IMR-90 (cell line): ENCODE measurements around the gene DNAJC5G. TPM values are rescaled to one million over a fixed set of nuclear protein-coding genes. Genes with fewer than 3 reads are reported as not detected.
A peak's percentile ranks its signal among the peaks of the same experiment; 100 is the strongest.

Source experiments
- ATAC-seq: fragments of 200-7000 bp; cut with Tn5 transposase; 2 replicates; pipeline ENCODE4 v1.9.1; 2020; ENCODE audit warnings: low read depth, mild to moderate bottlenecking, moderate library complexity
- BruUV-seq: library from RNA; stranded (reverse); fragments of 400-500 nt; replicated peaks from 2 replicates; lab custom pipeline; 2021; lab: Mats Ljungman, UMichigan
- CTCF ChIA-PET: fragments of 300-600 bp; formaldehyde crosslinking; extraction: SDS; loops from one replicate; lab custom pipeline; 2021; ENCODE audit warnings: antibody characterized with exemption; lab: Yijun Ruan, JAX
- POLR2A ChIA-PET: fragments of 300-600 bp; sonication (Branson Sonifier 250); formaldehyde crosslinking; loops from one replicate; lab custom pipeline; 2022; ENCODE audit warnings: antibody characterized with exemption; ENCODE audit not compliant: unreplicated experiment; lab: Charles Lee
- DNase-seq: peaks from one replicate; pipeline ENCODE4 v3.0.0; 2013
- H2AFZ ChIP-seq: replicated peaks from 2 replicates; pipeline ENCODE3; 2013; ENCODE audit warnings: low read length, mild to moderate bottlenecking; ENCODE audit not compliant: poor library complexity
- H2AK5ac ChIP-seq: 2 replicates; pipeline ENCODE4 v1.6.1; 2013; ENCODE audit warnings: low read depth, low read length, inconsistent platforms
- H2AK9ac ChIP-seq: replicated peaks from 2 replicates; pipeline ENCODE3; 2013; ENCODE audit warnings: mild to moderate bottlenecking, low read depth, low read length, moderate library complexity; ENCODE audit not compliant: poor library complexity
- H2BK120ac ChIP-seq: 2 replicates; pipeline ENCODE4 v1.6.1; 2013; ENCODE audit warnings: low read depth, low read length, inconsistent platforms
- H2BK15ac ChIP-seq: 3 replicates; pipeline ENCODE4 v1.6.1; 2013; ENCODE audit warnings: low read depth, low read length, inconsistent platforms
- H2BK20ac ChIP-seq: 2 replicates; pipeline ENCODE4 v1.6.1; 2013; ENCODE audit warnings: low read depth, mild to moderate bottlenecking, inconsistent platforms, low read length, moderate library complexity
- H2BK5ac ChIP-seq: 2 replicates; pipeline ENCODE4 v1.6.1; 2013; ENCODE audit warnings: mild to moderate bottlenecking, low read depth, low read length, inconsistent platforms; ENCODE audit not compliant: poor library complexity, severe bottlenecking
- H3K14ac ChIP-seq: replicated peaks from 2 replicates; pipeline ENCODE4 v1.6.1; 2013; ENCODE audit warnings: low read depth, low read length, inconsistent platforms
- H3K18ac ChIP-seq: 2 replicates; pipeline ENCODE4 v1.6.1; 2013; ENCODE audit warnings: low read depth, low read length, control low read depth
- H3K23ac ChIP-seq: 2 replicates; pipeline ENCODE4 v1.6.1; 2013; ENCODE audit warnings: low read depth, low read length, inconsistent platforms
- H3K27ac ChIP-seq: 2 replicates; pipeline ENCODE4 v1.5.1; 2013; ENCODE audit warnings: mild to moderate bottlenecking, control low read depth, low read length; ENCODE audit not compliant: insufficient read depth
- H3K27me3 ChIP-seq: 2 replicates; pipeline ENCODE4 v1.6.1; 2013; ENCODE audit warnings: low read length; ENCODE audit not compliant: control insufficient read depth, insufficient read depth
- H3K36me3 ChIP-seq: 2 replicates; pipeline ENCODE4 v1.6.1; 2013; ENCODE audit warnings: low read length, mixed read lengths; ENCODE audit not compliant: control insufficient read depth, insufficient read depth
- H3K4ac ChIP-seq: 2 replicates; pipeline ENCODE4 v1.6.1; 2013; ENCODE audit warnings: low read depth, low read length, inconsistent platforms
- H3K4me1 ChIP-seq: 2 replicates; pipeline ENCODE4 v1.6.1; 2013; ENCODE audit warnings: low read length, mixed read lengths; ENCODE audit not compliant: control insufficient read depth, insufficient read depth
- H3K4me2 ChIP-seq: 2 replicates; pipeline ENCODE4 v1.6.1; 2013; ENCODE audit warnings: low read depth, mild to moderate bottlenecking, control low read depth, low read length, moderate library complexity
- H3K4me3 ChIP-seq: 2 replicates; pipeline ENCODE4 v1.5.1; 2013; ENCODE audit warnings: low read depth, mild to moderate bottlenecking, control low read depth, low read length, moderate library complexity; ENCODE audit not compliant: insufficient read depth
- H3K56ac ChIP-seq: 2 replicates; pipeline ENCODE4 v1.6.1; 2013; ENCODE audit warnings: low read length, inconsistent platforms; ENCODE audit not compliant: insufficient read depth; ENCODE audit errors: extremely low read depth
- H3K79me1 ChIP-seq, 2 experiments: 2 replicates each; pipeline ENCODE4 v1.6.1; 2013; ENCODE audit warnings: low read length in 2 of 2, inconsistent platforms in 1 of 2, low read depth in 1 of 2
- H3K9ac ChIP-seq: 2 replicates; pipeline ENCODE4 v1.6.1; 2013; ENCODE audit warnings: low read depth, low read length, control low read depth
- H3K9me1 ChIP-seq: 2 replicates; pipeline ENCODE4 v1.6.1; 2013; ENCODE audit warnings: low read length, inconsistent platforms; ENCODE audit not compliant: insufficient read depth
- H3K9me3 ChIP-seq: 2 replicates; pipeline ENCODE4 v1.6.1; 2013; ENCODE audit warnings: low read length; ENCODE audit not compliant: control insufficient read depth, insufficient read depth
- H4K20me1 ChIP-seq: 2 replicates; pipeline ENCODE4 v1.6.1; 2013; ENCODE audit warnings: low read length, inconsistent platforms; ENCODE audit not compliant: insufficient read depth
- H4K5ac ChIP-seq: 2 replicates; pipeline ENCODE4 v1.6.1; 2013; ENCODE audit warnings: mild to moderate bottlenecking, low read depth, low read length, control low read depth
- H4K8ac ChIP-seq, 2 experiments: 2 replicates each; pipeline ENCODE4 v1.6.1; 2013; ENCODE audit warnings: low read depth in 2 of 2, low read length in 2 of 2, control low read depth in 1 of 2, inconsistent platforms in 1 of 2
- H4K91ac ChIP-seq: 2 replicates; pipeline ENCODE4 v1.6.1; 2013; ENCODE audit warnings: low read depth, low read length, inconsistent platforms; ENCODE audit not compliant: insufficient read depth
- BHLHE40 ChIP-seq: fragments of 150-350 bp; IDR thresholded peaks from 2 replicates; pipeline ENCODE4 v1.6.1; 2016; ENCODE audit warnings: mild to moderate bottlenecking, low read depth, low read length
- CEBPB ChIP-seq: IDR thresholded peaks from 2 replicates; pipeline ENCODE4 v1.6.1; 2012; ENCODE audit warnings: low read depth, low read length, improper control_type of control experiment
- CTCF ChIP-seq: conservative IDR thresholded peaks from 2 replicates; pipeline ENCODE4 v1.5.1; 2012; ENCODE audit warnings: mild to moderate bottlenecking, low read depth, low read length, improper control_type of control experiment
- FOS ChIP-seq: fragments of 150-350 bp; IDR thresholded peaks from 2 replicates; pipeline ENCODE4 v1.6.1; 2016; ENCODE audit warnings: low read depth, low read length
- MAZ ChIP-seq: IDR thresholded peaks from 2 replicates; pipeline ENCODE4 v1.6.1; 2012; ENCODE audit warnings: low read depth, mild to moderate bottlenecking, low read length, improper control_type of control experiment, moderate library complexity, borderline replicate concordance
- MXI1 ChIP-seq: IDR thresholded peaks from 2 replicates; pipeline ENCODE4 v1.6.1; 2012; ENCODE audit warnings: low read depth, mild to moderate bottlenecking, low read length, moderate library complexity, borderline replicate concordance
- NFE2L2 ChIP-seq: fragments of 150-350 bp; IDR thresholded peaks from 2 replicates; pipeline ENCODE4 v1.6.1; 2016; ENCODE audit warnings: low read depth, mild to moderate bottlenecking, low read length
- POLR2A ChIP-seq: IDR thresholded peaks from 2 replicates; pipeline ENCODE4 v1.6.1; 2012; ENCODE audit warnings: mild to moderate bottlenecking, low read depth, low read length
- RAD21 ChIP-seq: IDR thresholded peaks from 2 replicates; pipeline ENCODE4 v1.6.1; 2012; ENCODE audit warnings: low read length, improper control_type of control experiment
- RFX5 ChIP-seq: IDR thresholded peaks from 2 replicates; pipeline ENCODE4 v1.8.0; 2012; ENCODE audit warnings: low read depth, mild to moderate bottlenecking, low read length, moderate library complexity
- SMC3 ChIP-seq: fragments of 150-350 bp; IDR thresholded peaks from 2 replicates; pipeline ENCODE4 v1.6.1; 2016; ENCODE audit warnings: low read depth, mild to moderate bottlenecking, antibody characterized with exemption, low read length, moderate library complexity
- WGBS, 2 experiments: methylation state at CpG; one replicate each; pipeline versions ENCODE4 v1.1.5 to v1.1.7; 2013; ENCODE audit warnings: missing lambda C conversion rate in 2 of 2; ENCODE audit not compliant: insufficient read length in 1 of 2; ENCODE audit errors: extremely low coverage in 2 of 2; 5-methylcytosine and 5-hydroxymethylcytosine counted together
- dilution Hi-C: fragments of 300-500 bp; cut with HindIII; formaldehyde crosslinking; loops from one replicate; pipeline ENCODE4 v1.14.3; 2018; ENCODE audit warnings: low sequenced_read_pairs; ENCODE audit not compliant: unreplicated experiment
- in situ Hi-C: fragments of 300-500 bp; cut with MboI; formaldehyde crosslinking; loops from 3 replicates; pipeline ENCODE4 v1.14.3; 2019; ENCODE audit warnings: low sequenced_read_pairs, inconsistent platforms, mixed read lengths
- intact Hi-C: fragments of 100-400 bp; cut with micrococcal nuclease; formaldehyde crosslinking; loops from 2 replicates; pipeline ENCODE4 v1.10.0; 2022
- polyA plus RNA-seq, 3 experiments: library from polyadenylated mRNA; depleted of rRNA; stranded (reverse); fragments of >200 nt; gene quantifications; 2 replicates each; pipeline ENCODE4 v1.2.3, GENCODE V29; 2012; ENCODE audit warnings: low replicate concordance in 1 of 3
- total RNA-seq: library from RNA; depleted of rRNA; stranded (reverse); fragments of >200 nt; gene quantifications from 2 replicates; pipeline ENCODE4 v1.2.3, GENCODE V29; 2012
- TF ChIP-seq, protein P1 (sequence below): fragments of 150-350 bp; IDR thresholded peaks from 2 replicates; pipeline ENCODE4 v1.6.1; 2016; ENCODE audit warnings: low read depth, mild to moderate bottlenecking, low read length, moderate library complexity, borderline replicate concordance

The DNAJC5G gene
- total and polyA plus RNA-seq, 2 of the 4 experiments (the other 2 are of a cell fraction), result not detected

DNA sequence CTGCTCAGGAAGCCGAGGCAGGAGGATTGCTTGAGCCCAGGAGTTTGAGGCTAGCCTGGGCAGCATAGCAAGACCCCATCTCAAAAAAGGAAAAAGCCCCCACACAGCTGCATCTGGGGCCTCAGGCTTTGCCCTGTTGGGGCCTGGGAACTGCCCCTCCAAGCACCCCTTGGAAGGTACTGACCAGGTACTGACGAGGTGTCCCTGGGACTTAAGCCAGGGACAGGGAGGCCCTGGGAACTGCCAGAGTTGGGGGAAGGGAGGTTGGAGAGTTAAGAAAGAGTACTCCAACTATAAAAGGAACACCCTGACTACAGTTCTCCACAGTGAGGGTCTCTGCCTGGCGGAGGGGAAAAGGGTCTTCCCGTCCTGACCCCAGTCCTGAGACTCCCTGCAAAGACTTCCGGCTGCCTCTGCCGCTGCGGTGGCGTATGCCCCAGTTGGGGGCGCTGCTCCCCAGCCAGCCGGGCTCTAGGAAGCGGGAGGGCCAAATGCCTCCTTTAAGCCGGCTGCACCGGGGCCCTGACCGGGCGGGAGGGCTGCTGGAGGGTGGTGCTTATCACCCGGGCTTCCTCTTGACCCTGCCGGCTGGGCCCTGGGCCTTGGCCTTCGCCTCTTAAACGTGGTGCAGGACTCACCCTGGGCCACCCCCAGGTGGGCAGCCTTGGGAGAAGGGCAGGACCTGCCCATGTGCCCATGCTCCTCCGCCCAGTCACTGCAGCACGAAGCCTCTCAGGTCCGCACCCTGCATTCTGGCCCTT is 25.2 kb upstream of the DNAJC5G start (continued):
- TF ChIP-seq RFX5 (no peak), RAD21 (peak; percentile 81)

- Histone ChIP-seq H2BK15ac (no peak overlapping the region), H3K18ac (no peak overlapping the region), H4K8ac (no peak overlapping the region), H3K14ac (no peak overlapping the region), H2AK5ac (no peak overlapping the region), H2BK120ac (no peak overlapping the region), H3K9me3 (no peaks in the 10 kb centered on the region), H3K56ac (no peak overlapping the region), H3K4me2 (no peak overlapping the region), H4K20me1 (no peaks in the 10 kb centered on the region), H4K91ac (no peak overlapping the region), H2BK20ac (no peak overlapping the region), H3K4me3 (no peak overlapping the region), H3K9ac (no peak overlapping the region), H3K9me1 (0 out of 2 replicates have a peak, but pooled peaks cover 2% of the 10 kb centered on the region), H3K23ac (no peak overlapping the region), H3K79me1 (no peaks in the 10 kb centered on the region), H3K4me1 (peaks cover 4% of the 10 kb centered on the region), H2AK9ac (peak overlapping the region; percentile 28), H3K27ac (no peak overlapping the region), H3K27me3 (peaks cover 11% of the 10 kb centered on the region), H3K36me3 (no peaks in the 10 kb centered on the region), H2BK5ac (no peak overlapping the region), H2AFZ (peak overlapping the region; percentile 76), H3K4ac (no peak overlapping the region), H4K5ac (no peak overlapping the region)
- CTCF ChIA-PET, result no interaction called here
- WGBS, 2 experiments, result no CpG with 5 or more reads among the region's 13 CpGs
- DNase-seq (no peak), ATAC-seq (no peak)
- POLR2A ChIA-PET, result no interaction called here
- in situ Hi-C loops, result no loop called here
- dilution Hi-C loops, result no loop called here
- BruUV-seq, result no TSS peak
- intact Hi-C loops, result loop anchor here (1.0 kb wide), 1 partner anchor 52 kb away; no protein-coding TSS in a partner anchor
- TF ChIP-seq CTCF (no peak), NFE2L2 (no peak), MXI1 (no peak), RAD21 (no peak), MAZ (no peak), RFX5 (no peak), BHLHE40 (no peak), CEBPB (no peak), FOS (no peak), POLR2A (no peak), SMC3 (no peak)
- TF ChIP-seq, protein P1, sequence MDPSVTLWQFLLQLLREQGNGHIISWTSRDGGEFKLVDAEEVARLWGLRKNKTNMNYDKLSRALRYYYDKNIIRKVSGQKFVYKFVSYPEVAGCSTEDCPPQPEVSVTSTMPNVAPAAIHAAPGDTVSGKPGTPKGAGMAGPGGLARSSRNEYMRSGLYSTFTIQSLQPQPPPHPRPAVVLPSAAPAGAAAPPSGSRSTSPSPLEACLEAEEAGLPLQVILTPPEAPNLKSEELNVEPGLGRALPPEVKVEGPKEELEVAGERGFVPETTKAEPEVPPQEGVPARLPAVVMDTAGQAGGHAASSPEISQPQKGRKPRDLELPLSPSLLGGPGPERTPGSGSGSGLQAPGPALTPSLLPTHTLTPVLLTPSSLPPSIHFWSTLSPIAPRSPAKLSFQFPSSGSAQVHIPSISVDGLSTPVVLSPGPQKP, result no peak
Observed at GRCh38 chr2:27250652-27251379, 24.4 kb upstream of the DNAJC5G start.
